ENCODE data around the gene KCNQ4.

GRCh38 chr1:40781608-40781971 lies 2.0 kb upstream of the KCNQ4 start:
- no peak for TF ChIP-seq MYC (IDR thresholded peaks at IDR 0.05; ENCODE audit: borderline replicate concordance, low read length)
- no peak for TF ChIP-seq KDM1A (IDR thresholded peaks at IDR 0.05; ENCODE audit: low read depth)
- no peak for TF ChIP-seq SREBF2 (IDR thresholded peaks at IDR 0.05)
- TF ChIP-seq CTCF (IDR thresholded peaks at IDR 0.05) = no peak
- no peak for TF ChIP-seq MAZ (IDR thresholded peaks at IDR 0.05; ENCODE audit: borderline replicate concordance, low read depth, low read length)
- no peak for TF ChIP-seq EHMT2 (IDR thresholded peaks at IDR 0.05; ENCODE audit: low read depth)
- TF ChIP-seq KDM5A (IDR thresholded peaks at IDR 0.05) = no peak
